D721Med (cell line): ENCODE results near the gene AKT3.

ENCODE experiments used
- DNase-seq: peaks from one replicate; pipeline ENCODE4 v3.0.0; 2011; ENCODE audit warnings: low spot score; ENCODE audit not compliant: insufficient read length
- FAIRE-seq: peaks from 2 replicates; lab custom pipeline; 2011; peaks lifted over from hg19 to GRCh38; lab: Jason Lieb, UNC
- CTCF ChIP-seq: IDR thresholded peaks from 2 replicates; pipeline ENCODE4 v1.5.1; 2012; ENCODE audit warnings: mild to moderate bottlenecking, control low read depth; ENCODE audit not compliant: insufficient read depth; ENCODE audit errors: missing control alignments

AKT3 gene

GRCh38 chr1:243723458-243724043, 126.5 kb downstream of the AKT3 start:
- FAIRE-seq (peak; percentile 58), DNase-seq (no peak)
- TF ChIP-seq CTCF: no peak

- no peak for TF ChIP-seq CTCF
- DNase-seq: no peak
- peak; percentile 60 for FAIRE-seq
These were observed 127.0 kb downstream of the AKT3 start for GRCh38 chr1:243723050-243723449.

- DNase-seq: no peak
- TF ChIP-seq CTCF: no peak
- no peak for FAIRE-seq
These were observed 130.6 kb downstream of the AKT3 start for GRCh38 chr1:243719476-243719875.

GRCh38 chr1:243718893-243719292, 131.2 kb downstream of the AKT3 start:
- TF ChIP-seq CTCF: no peak
- FAIRE-seq (peak; percentile 99), DNase-seq (no peak)

- TF ChIP-seq CTCF: no peak
- FAIRE-seq: peak; percentile 89
- no peak for DNase-seq
These were observed 132.0 kb downstream of the AKT3 start for GRCh38 chr1:243718022-243718421.

GRCh38 chr1:243716906-243717305, 133.1 kb downstream of the AKT3 start:
- no peak for TF ChIP-seq CTCF
- FAIRE-seq: peak; percentile 25
- no peak for DNase-seq

- TF ChIP-seq CTCF: no peak
- peak; percentile 97 for FAIRE-seq
- DNase-seq: no peak
These were observed 134.8 kb downstream of the AKT3 start for GRCh38 chr1:243715285-243715684.
